GM13976 (cell line): ENCODE measurements around the gene ARHGAP35.
A peak's percentile ranks its signal among the peaks of the same experiment; 100 is the strongest.

Experiments used
- DNase-seq: peaks from one replicate; pipeline ENCODE4 v3.0.0; 2012; ENCODE audit warnings: low spot score
- in situ Hi-C: fragments of 300-500 bp; cut with MboI; formaldehyde crosslinking; loops from one replicate; pipeline ENCODE4 v1.12.0; 2022; ENCODE audit warnings: low sequenced_read_pairs, mixed read lengths, inconsistent platforms; ENCODE audit not compliant: unreplicated experiment
- TF ChIP-seq, protein P1 (sequence below): IDR thresholded peaks from 2 replicates; pipeline ENCODE4 v1.5.1; 2012; ENCODE audit warnings: borderline replicate concordance, mild to moderate bottlenecking; ENCODE audit not compliant: insufficient read depth; ENCODE audit errors: extremely low read depth, missing control alignments, control extremely low read depth

Gene ARHGAP35

DNA sequence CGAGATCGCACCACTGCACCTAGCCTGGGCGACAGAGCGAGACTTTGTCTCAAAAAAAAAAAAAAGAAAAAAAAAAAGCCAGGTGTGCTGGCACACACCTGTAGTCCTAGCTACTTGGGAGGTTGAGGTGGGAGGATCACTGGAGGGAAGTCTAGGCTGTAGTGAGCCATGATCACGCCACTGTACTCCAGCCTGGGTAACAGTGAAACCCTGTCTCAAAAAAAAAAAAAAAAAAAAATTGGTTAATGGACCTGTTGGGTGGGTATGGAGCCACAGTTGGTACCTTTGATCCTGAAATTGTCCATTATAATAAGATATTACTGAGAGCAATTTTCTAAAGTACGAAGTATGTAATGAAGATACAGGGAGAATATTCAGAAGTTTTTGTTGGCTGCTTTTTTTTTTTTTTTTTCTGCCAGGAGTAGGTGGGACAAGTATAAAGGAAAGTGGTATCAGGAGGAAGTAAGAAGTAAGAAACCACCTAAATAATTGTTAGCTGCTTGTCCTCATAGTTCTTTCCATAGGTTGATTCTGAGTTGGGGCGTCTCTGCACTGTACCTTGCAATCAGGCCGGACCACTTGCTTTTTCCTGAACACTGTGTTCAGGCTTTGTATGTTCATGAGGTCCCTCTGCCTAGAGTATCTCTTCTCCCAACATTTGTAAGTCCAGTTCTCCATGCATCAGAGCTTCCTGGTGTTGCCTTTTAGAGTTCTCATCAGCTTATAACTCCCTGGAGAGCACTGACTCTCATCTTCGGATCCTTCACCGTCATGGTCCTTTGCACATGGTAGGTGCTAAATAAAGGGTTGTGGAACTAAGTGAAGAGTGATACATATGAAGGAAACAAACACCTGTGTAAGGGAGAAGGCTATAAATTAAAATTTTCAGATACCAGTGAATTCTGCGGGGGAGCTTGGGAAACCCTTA lies 31.7 kb downstream of the ARHGAP35 start:
- in situ Hi-C loops: no loop called here
- DNase-seq: peak; percentile 50
- TF ChIP-seq, protein P1, sequence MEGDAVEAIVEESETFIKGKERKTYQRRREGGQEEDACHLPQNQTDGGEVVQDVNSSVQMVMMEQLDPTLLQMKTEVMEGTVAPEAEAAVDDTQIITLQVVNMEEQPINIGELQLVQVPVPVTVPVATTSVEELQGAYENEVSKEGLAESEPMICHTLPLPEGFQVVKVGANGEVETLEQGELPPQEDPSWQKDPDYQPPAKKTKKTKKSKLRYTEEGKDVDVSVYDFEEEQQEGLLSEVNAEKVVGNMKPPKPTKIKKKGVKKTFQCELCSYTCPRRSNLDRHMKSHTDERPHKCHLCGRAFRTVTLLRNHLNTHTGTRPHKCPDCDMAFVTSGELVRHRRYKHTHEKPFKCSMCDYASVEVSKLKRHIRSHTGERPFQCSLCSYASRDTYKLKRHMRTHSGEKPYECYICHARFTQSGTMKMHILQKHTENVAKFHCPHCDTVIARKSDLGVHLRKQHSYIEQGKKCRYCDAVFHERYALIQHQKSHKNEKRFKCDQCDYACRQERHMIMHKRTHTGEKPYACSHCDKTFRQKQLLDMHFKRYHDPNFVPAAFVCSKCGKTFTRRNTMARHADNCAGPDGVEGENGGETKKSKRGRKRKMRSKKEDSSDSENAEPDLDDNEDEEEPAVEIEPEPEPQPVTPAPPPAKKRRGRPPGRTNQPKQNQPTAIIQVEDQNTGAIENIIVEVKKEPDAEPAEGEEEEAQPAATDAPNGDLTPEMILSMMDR: no peak

GRCh38 chr19:46896076-46896794 lies 35.4 kb downstream of the ARHGAP35 start:
- TF ChIP-seq, protein P1: no peak
- DNase-seq: no peak
- in situ Hi-C loops: no loop called here

DNA sequence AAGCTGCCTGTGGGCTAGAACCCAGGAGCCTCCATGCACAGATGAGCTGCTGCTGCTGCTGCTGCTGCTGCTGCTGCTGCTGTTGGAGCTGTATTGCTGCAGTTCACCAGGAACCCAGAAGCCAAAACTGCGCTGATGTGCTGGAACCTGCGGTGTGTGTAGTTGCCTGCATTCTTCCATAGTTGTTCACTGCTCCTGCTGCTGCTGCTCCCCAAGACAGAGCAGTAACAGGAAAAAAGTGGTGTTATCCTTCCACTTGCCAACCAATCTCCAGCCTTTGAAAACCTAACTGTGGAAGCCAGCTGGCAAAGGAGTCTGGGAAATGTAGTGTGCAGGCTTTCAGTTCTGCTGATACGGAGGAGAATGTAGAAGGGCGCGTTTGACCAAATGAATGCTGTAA lies 37.9 kb downstream of the ARHGAP35 start:
- no peak for DNase-seq
- TF ChIP-seq, protein P1: no peak
- in situ Hi-C loops: no loop called here

- no peak for DNase-seq
- in situ Hi-C loops: no loop called here
- TF ChIP-seq, protein P1: no peak
Observed at GRCh38 chr19:46900341-46900740, 39.5 kb downstream of the ARHGAP35 start.

DNA sequence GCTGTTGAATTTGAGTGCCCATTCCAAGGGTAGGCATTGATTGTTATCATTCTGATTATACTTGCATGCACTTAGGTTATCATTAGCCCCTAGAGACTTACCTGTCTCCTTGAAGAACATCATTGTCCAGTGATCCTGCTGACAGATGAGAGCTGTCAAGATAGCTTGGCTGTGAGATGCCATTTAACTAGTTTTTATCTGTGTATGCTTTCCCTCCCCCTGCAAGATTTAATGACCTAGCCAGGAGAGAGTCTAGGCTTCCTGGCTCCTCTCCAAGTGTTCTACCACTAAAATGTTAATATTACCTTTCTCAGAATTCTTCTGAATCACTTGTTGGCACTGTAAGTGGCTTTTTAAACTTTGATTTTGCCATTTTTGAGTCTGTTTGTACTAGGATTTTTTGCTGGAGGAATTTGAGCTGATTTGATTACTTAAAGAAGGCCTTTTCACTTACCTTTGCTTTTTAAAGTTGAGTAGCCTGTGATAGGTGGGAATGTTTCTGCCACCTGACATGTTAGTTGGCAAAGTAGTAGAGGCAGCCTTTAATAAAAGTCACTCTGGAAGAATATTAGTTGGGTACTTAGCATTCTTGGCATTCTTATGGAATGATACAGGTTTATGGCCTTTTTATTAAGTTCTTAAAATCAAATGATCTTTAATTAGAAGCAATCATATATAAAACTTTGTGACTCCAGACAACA lies 41.1 kb downstream of the ARHGAP35 start:
- TF ChIP-seq, protein P1: no peak
- in situ Hi-C loops: no loop called here
- no peak for DNase-seq

- TF ChIP-seq, protein P1: no peak
- in situ Hi-C loops: no loop called here
- no peak for DNase-seq
Observed at GRCh38 chr19:46902402-46902766, 41.6 kb downstream of the ARHGAP35 start.
